Liver (tissue), 3 donors: Measurements from ENCODE around the gene C11orf58.

Source experiments
- GABPA ChIP-seq, 2 donors: IDR thresholded peaks in 1 of 2; conservative IDR thresholded peaks in 1 of 2; 2 replicates each; pipeline ENCODE4 v1.6.1; 2016; ENCODE audit warnings: antibody characterized with exemption in 2 of 2, mild to moderate bottlenecking in 1 of 2, moderate library complexity in 1 of 2
- HNF4A ChIP-seq, 2 donors: conservative IDR thresholded peaks; 2 replicates each; pipeline ENCODE4 v1.6.1; 2016; ENCODE audit warnings: antibody characterized with exemption in 2 of 2, mild to moderate bottlenecking in 2 of 2
- HNF4G ChIP-seq: IDR thresholded peaks from 2 replicates; pipeline ENCODE4 v1.6.1; 2016; ENCODE audit warnings: antibody characterized with exemption
- JUND ChIP-seq, 2 donors: IDR thresholded peaks; 2 replicates each; pipeline ENCODE4 v1.6.1; 2016; ENCODE audit warnings: antibody characterized with exemption in 2 of 2
- RAD21 ChIP-seq, 2 donors: IDR thresholded peaks; 2 replicates each; pipeline ENCODE4 v1.6.1; 2016; ENCODE audit warnings: antibody characterized with exemption in 2 of 2, mild to moderate bottlenecking in 2 of 2
- REST ChIP-seq: IDR thresholded peaks from 2 replicates; pipeline ENCODE4 v1.6.1; 2016; ENCODE audit warnings: antibody characterized with exemption, mild to moderate bottlenecking
- SP1 ChIP-seq: IDR thresholded peaks from 2 replicates; pipeline ENCODE4 v1.6.1; 2018; ENCODE audit warnings: antibody characterized with exemption, mild to moderate bottlenecking
- TAF1 ChIP-seq: conservative IDR thresholded peaks from 2 replicates; pipeline ENCODE4 v1.6.1; 2016; ENCODE audit warnings: antibody characterized with exemption, mild to moderate bottlenecking
- YY1 ChIP-seq: IDR thresholded peaks from 2 replicates; pipeline ENCODE4 v1.6.1; 2016; ENCODE audit warnings: antibody characterized with exemption, mild to moderate bottlenecking
- ZBTB33 ChIP-seq: IDR thresholded peaks from 2 replicates; pipeline ENCODE4 v1.6.1; 2016; ENCODE audit warnings: antibody characterized with exemption
- TF ChIP-seq, protein P1 (sequence below): IDR thresholded peaks from 2 replicates; pipeline ENCODE4 v1.6.1; 2016; ENCODE audit warnings: antibody characterized with exemption
- TF ChIP-seq, protein P2 (sequence below): fragments of 150-350 bp; IDR thresholded peaks from 2 replicates; pipeline ENCODE4 v1.5.1; 2017; ENCODE audit warnings: improper control_type of control experiment, low read depth, low read length; ENCODE audit not compliant: missing input control
- donor health status: healthy.
- donor health status: healthy.

DNA sequence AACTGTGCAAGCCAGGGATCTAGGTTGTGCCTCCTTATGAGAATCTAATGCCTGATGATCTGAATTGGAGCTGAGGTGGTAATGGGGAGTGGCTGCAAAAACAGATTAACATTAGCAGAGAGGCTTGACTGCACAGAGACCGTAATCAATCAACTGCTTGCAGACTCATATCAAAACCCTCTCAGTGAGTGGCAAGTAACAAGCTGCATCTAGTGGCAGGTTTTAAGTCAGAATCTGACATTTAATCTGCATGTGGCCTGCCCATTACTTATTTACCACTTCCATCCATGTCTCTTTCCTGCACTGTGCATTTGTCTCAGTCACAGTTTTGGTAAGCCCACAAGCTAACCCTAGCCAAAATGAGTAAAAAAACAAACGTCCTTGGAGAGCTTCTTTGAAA lies 11.2 kb downstream of the C11orf58 start:
- TF ChIP-seq, protein P1, sequence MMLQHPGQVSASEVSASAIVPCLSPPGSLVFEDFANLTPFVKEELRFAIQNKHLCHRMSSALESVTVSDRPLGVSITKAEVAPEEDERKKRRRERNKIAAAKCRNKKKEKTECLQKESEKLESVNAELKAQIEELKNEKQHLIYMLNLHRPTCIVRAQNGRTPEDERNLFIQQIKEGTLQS: no peak
- TF ChIP-seq TAF1 (no peak), GABPA (IDR thresholded peaks at IDR 0.05 in 1 of 2, conservative IDR thresholded peaks at IDR 0.05 in 1 of 2) (no peak), REST (no peak), RAD21 (IDR thresholded peaks at IDR 0.05) (no peak), HNF4A (conservative IDR thresholded peaks at IDR 0.05) (no peak), YY1 (no peak), SP1 (no peak), ZBTB33 (no peak), JUND (IDR thresholded peaks at IDR 0.05) (no peak), HNF4G (no peak)
- TF ChIP-seq, protein P2, sequence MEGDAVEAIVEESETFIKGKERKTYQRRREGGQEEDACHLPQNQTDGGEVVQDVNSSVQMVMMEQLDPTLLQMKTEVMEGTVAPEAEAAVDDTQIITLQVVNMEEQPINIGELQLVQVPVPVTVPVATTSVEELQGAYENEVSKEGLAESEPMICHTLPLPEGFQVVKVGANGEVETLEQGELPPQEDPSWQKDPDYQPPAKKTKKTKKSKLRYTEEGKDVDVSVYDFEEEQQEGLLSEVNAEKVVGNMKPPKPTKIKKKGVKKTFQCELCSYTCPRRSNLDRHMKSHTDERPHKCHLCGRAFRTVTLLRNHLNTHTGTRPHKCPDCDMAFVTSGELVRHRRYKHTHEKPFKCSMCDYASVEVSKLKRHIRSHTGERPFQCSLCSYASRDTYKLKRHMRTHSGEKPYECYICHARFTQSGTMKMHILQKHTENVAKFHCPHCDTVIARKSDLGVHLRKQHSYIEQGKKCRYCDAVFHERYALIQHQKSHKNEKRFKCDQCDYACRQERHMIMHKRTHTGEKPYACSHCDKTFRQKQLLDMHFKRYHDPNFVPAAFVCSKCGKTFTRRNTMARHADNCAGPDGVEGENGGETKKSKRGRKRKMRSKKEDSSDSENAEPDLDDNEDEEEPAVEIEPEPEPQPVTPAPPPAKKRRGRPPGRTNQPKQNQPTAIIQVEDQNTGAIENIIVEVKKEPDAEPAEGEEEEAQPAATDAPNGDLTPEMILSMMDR: no peak
